ENCODE measurements around the gene CRTAC1.
A peak's percentile ranks its signal among the peaks of the same experiment; 100 is the strongest.

- TF ChIP-seq POLR2A (IDR thresholded peaks at IDR 0.05): no peak
- peak in 3 of 4 experiments; percentile 28 to 70 (median 41) for TF ChIP-seq CTCF (IDR thresholded peaks at IDR 0.05)
Measured at GRCh38 chr10:98028168-98028770, 2.2 kb downstream of the CRTAC1 start.
